Vagina (tissue), 2 donors: ENCODE measurements around the gene ANKRD39.
"Not testable (repeated sequence)": the region's sequence is repeated elsewhere in the genome, so short reads cannot be mapped to it uniquely, and the experiment has no call there.

Experiments
- CTCF ChIP-seq, 3 experiments: fragments of 450-650 bp in 2 of 3; fragments of 200-600 bp in 1 of 3; sonication (generic) in 1 of 3; IDR thresholded peaks; one replicate each; pipeline ENCODE4 v1.5.1; 2017 to 2019; ENCODE audit warnings: antibody characterized with exemption in 3 of 3, mild to moderate bottlenecking in 2 of 3, moderate library complexity in 2 of 3
- POLR2A ChIP-seq, 2 donors: fragments of 450-650 bp; IDR thresholded peaks; one replicate each; pipeline ENCODE4 v1.6.1; 2017; ENCODE audit warnings: antibody characterized with exemption in 2 of 2, mild to moderate bottlenecking in 2 of 2, moderate library complexity in 2 of 2

GRCh38 chr2:96805946-96806345 lies 51.9 kb downstream of the ANKRD39 start:
- TF ChIP-seq CTCF, POLR2A (IDR thresholded peaks at IDR 0.05): not testable (repeated sequence)
